PC-9 (cell line): ENCODE data around the gene EHD4.

Source experiments
- CTCF ChIP-seq: fragments of 200-600 bp; sonication (generic); conservative IDR thresholded peaks from 2 replicates; pipeline ENCODE4 v1.6.1; 2017; ENCODE audit warnings: mixed run types, antibody characterized with exemption, mild to moderate bottlenecking, moderate library complexity
- EZH2 ChIP-seq: fragments of 200-600 bp; sonication (generic); IDR thresholded peaks from 2 replicates; pipeline ENCODE4 v1.8.0; 2017; ENCODE audit warnings: antibody characterized with exemption, low read depth

DNA sequence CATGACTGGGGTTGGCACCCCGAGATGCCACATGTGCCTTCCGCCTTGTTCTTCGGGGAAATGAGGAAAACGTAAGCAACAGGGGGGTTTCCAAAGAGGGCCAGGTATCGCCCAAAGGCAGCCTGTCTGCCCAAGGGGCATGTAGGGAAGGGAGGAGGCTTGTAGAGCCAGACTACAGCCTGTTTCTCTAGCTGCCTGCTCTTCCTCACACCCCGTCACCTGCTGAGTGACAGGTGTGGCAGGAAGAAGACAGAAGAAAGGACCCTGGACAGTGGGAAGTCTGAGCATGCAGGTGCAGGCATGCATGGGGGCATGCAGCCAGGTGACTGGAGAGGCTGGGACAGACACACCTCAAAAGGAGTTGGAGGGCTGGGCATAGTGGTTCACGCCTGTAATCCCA is 38.7 kb upstream of the EHD4 start:
- TF ChIP-seq CTCF (no peak), EZH2 (no peak)
